Adrenal gland (tissue), 12 donors: ENCODE measurements around the gene GRB14. TPM values are rescaled to one million over a fixed set of nuclear protein-coding genes. Genes with fewer than 3 reads are reported as not detected.

ENCODE experiments used
- DNase-seq, 7 donors: peaks; one replicate each; pipeline ENCODE4 v3.0.0-alpha.2; 2019 to 2020
- H3K27ac ChIP-seq, 5 donors: fragments of 200-600 bp; sonication (generic) in 4 of 5; 1 replicate in 3 of 5; 2 replicates in 2 of 5; pipeline versions ENCODE4 v1.5.1 to v1.8.0; 2016 to 2020; ENCODE audit warnings: mild to moderate bottlenecking in 1 of 5
- H3K27me3 ChIP-seq: fragments of 200-600 bp; 2 replicates; pipeline ENCODE4 v1.8.0; 2021
- H3K36me3 ChIP-seq, 2 donors: fragments of 200-600 bp; replicated peaks in 1 of 2; 1 replicate in 1 of 2; 2 replicates in 1 of 2; pipeline versions ENCODE4 v1.5.1 to v1.8.0; 2018 to 2022
- H3K4me1 ChIP-seq, 2 donors: fragments of 200-600 bp; replicated peaks in 1 of 2; 1 replicate in 1 of 2; 2 replicates in 1 of 2; pipeline versions ENCODE4 v1.5.1 to v1.8.0; 2018 to 2021
- H3K4me3 ChIP-seq, 4 donors: fragments of 200-600 bp; sonication (generic) in 3 of 4; one replicate each; pipeline ENCODE4 v1.5.1; 2016 to 2018
- H3K9me3 ChIP-seq, 3 donors: fragments of 200-600 bp; sonication (generic) in 1 of 3; replicated peaks in 1 of 3; 1 replicate in 2 of 3; 2 replicates in 1 of 3; pipeline versions ENCODE4 v1.5.1 to v1.8.0; 2016 to 2021
- POLR2A ChIP-seq, 2 donors: fragments of 450-650 bp; IDR thresholded peaks; one replicate each; pipeline ENCODE4 v1.6.1; 2017; ENCODE audit warnings: antibody characterized with exemption in 2 of 2, mild to moderate bottlenecking in 2 of 2, moderate library complexity in 1 of 2
- WGBS, 4 donors: extraction: QIAGEN DNeasy Blood & Tissue Kit in 2 of 4; methylation state at CpG; one replicate each; pipeline versions ENCODE4 v1.1.5 to v1.1.7; 2013 to 2017; 5-methylcytosine and 5-hydroxymethylcytosine counted together
- intact Hi-C, 2 donors: fragments of 100-400 bp; cut with DNase I; formaldehyde crosslinking; loops; one replicate each; pipeline versions ENCODE4 v1.14.1 to v1.15.0; 2022 to 2023
- polyA plus RNA-seq, 3 donors: library from polyadenylated mRNA; stranded (reverse); fragments of 200-250 nt in 2 of 3; fragments of 350-450 nt in 1 of 3; fragmentation: Illumina TruSeq in 1 of 3; extraction: RNeasy Lipid Tissue Mini Kit (QIAGEN cat#74804) in 1 of 3; gene quantifications; one replicate each; pipeline ENCODE4 v1.2.3, GENCODE V29; 2013 to 2014
- total RNA-seq, 9 donors: library from RNA; depleted of rRNA in 4 of 9; stranded (reverse); fragments of >200 nt in 4 of 9; fragments of 120-200 nt in 1 of 9; fragmentation: NEBNext Ultra II Directional in 1 of 9; extraction: Animal tissue kit (Norgen Biotek cat#: 25700) in 1 of 9; gene quantifications; one replicate each; pipeline versions ENCODE4 v1.1.0 to v1.2.4, GENCODE V29; 2013 to 2023
- TF ChIP-seq, protein P1 (sequence below), 6 experiments: fragments of 450-650 bp in 4 of 6; fragments of 200-600 bp in 2 of 6; sonication (generic) in 1 of 6; IDR thresholded peaks; 1 replicate in 5 of 6; 2 replicates in 1 of 6; pipeline versions ENCODE4 v1.5.1 to v1.8.0; 2016 to 2021; ENCODE audit warnings: antibody characterized with exemption in 6 of 6, mild to moderate bottlenecking in 2 of 6, moderate library complexity in 1 of 6
- donor health status: healthy with polysubstance abuse.
- donor health status: Bipolar disorder and iron deficiency.
- donor health status: DM: yes; HTN: yes; CAD: no.
- donor health status: DM: no; HTN: no; CAD: no.
- donor health status: DM: no; HTN: no; CAD: no.
- donor health status: DM: yes; HTN: yes; CAD: no.

Gene GRB14
- total and polyA plus RNA-seq, 12 donors, result 4.8 to 280 (median 40.7) TPM

DNA sequence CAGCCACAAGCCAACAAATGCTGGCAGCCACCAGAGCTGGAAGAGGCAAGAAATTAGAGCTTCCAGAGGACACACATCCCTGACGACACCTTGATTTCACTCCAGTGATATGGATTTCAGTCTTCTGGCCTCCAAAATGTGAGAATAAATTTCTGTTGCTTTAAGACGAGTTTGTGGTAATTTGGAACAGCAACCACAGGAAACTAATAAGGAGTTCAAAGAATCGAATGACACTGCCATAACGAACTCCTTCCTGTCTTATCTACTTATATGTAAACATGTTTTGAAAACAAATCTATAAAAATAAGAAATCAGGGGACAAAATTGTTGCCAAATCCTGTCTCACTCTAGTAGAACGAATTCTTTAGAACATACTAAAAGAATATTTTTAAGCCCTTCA is 75.8 kb downstream of the GRB14 start:
- WGBS, 4 donors, result 79 to 88% (median 81%) methylated on average over 5 of the region's 5 CpGs
- no peak for DNase-seq
- intact Hi-C loops, result no loop called here
- Histone ChIP-seq H3K27ac (no peak overlapping the region), H3K4me3 (no peak overlapping the region), H3K36me3 (no peaks in the 10 kb centered on the region), H3K4me1 (peaks cover 10 to 13% of the 10 kb centered on the region in 2 donors), H3K9me3 (no peaks in the 10 kb centered on the region), H3K27me3 (no peaks in the 10 kb centered on the region)
- TF ChIP-seq POLR2A (IDR thresholded peaks at IDR 0.05), result no peak
- TF ChIP-seq, protein P1, sequence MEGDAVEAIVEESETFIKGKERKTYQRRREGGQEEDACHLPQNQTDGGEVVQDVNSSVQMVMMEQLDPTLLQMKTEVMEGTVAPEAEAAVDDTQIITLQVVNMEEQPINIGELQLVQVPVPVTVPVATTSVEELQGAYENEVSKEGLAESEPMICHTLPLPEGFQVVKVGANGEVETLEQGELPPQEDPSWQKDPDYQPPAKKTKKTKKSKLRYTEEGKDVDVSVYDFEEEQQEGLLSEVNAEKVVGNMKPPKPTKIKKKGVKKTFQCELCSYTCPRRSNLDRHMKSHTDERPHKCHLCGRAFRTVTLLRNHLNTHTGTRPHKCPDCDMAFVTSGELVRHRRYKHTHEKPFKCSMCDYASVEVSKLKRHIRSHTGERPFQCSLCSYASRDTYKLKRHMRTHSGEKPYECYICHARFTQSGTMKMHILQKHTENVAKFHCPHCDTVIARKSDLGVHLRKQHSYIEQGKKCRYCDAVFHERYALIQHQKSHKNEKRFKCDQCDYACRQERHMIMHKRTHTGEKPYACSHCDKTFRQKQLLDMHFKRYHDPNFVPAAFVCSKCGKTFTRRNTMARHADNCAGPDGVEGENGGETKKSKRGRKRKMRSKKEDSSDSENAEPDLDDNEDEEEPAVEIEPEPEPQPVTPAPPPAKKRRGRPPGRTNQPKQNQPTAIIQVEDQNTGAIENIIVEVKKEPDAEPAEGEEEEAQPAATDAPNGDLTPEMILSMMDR (IDR thresholded peaks at IDR 0.05), result no peak

DNA sequence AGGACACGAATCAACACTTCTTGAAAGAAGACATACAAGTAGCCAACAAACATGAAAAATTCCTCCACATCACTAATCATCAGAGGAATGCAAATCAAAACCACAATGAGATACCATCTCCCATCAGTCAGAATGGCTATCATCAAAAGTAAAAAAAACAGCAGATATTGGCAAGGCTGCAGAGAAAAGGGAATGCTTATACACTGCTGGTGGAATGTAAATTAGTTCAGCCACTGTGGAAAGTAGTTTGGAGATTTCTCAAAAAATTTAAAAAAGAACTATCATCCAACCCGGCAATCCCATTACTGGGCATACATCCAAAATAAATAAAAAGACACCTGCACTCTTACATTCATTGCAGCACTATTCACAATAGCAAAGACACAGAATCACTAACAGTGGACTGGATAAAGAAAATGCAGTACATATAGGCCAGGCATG is 78.7 kb downstream of the GRB14 start:
- intact Hi-C loops, result no loop called here
- Histone ChIP-seq H3K36me3 (no peaks in the 10 kb centered on the region), H3K27me3 (no peaks in the 10 kb centered on the region), H3K4me3 (no peak overlapping the region), H3K4me1 (peaks cover 10 to 13% of the 10 kb centered on the region in 2 donors), H3K27ac (no peak overlapping the region), H3K9me3 (no peaks in the 10 kb centered on the region)
- 16 to 22% (median 20%) methylated on average over 2 of the region's 2 CpGs for WGBS, 4 donors
- no peak for TF ChIP-seq POLR2A (IDR thresholded peaks at IDR 0.05)
- TF ChIP-seq, protein P1 (IDR thresholded peaks at IDR 0.05), result no peak
- no peak for DNase-seq

DNA sequence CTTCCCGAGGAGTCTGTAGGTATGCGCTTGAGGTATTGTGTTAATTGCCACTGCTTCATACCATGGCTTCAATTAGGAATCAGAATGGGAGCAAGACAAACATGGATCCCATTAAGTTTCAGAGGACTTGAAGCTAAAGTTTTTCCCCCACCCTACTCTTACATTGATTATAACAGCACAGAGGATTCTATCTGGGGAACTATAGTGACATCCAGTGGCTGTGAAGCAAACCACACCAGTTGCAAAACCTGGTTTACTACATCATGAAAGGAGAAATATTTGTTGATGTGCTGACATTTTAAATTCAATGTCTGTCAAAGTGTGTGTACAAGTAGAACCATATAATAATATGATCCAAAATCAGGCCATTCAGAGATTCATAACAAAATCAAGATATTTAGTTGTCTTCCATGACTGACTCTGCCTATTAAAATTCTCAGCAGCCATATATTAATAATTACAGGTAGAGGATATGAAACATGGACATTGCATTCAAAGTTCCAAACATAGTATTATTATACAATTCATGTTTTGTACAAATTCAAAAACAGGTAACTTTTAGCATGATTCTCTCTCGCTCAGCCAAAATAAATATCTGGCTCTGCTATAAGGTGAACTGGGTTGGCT is 82.9 kb downstream of the GRB14 start:
- Histone ChIP-seq H3K27ac (no peak overlapping the region), H3K4me3 (no peak overlapping the region), H3K4me1 (peaks cover 12 to 19% of the 10 kb centered on the region in 2 donors), H3K36me3 (no peaks in the 10 kb centered on the region), H3K27me3 (no peaks in the 10 kb centered on the region), H3K9me3 (no peaks in the 10 kb centered on the region)
- intact Hi-C loops, result no loop called here
- 83 to 90% (median 88%) methylated on average over 3 of the region's 3 CpGs for WGBS, 4 donors
- TF ChIP-seq, protein P1 (IDR thresholded peaks at IDR 0.05), result peak; percentile 16 to 63 (median 52)
- TF ChIP-seq POLR2A (IDR thresholded peaks at IDR 0.05), result no peak
- peak in 1 of 7 donors; percentile 17 for DNase-seq

DNA sequence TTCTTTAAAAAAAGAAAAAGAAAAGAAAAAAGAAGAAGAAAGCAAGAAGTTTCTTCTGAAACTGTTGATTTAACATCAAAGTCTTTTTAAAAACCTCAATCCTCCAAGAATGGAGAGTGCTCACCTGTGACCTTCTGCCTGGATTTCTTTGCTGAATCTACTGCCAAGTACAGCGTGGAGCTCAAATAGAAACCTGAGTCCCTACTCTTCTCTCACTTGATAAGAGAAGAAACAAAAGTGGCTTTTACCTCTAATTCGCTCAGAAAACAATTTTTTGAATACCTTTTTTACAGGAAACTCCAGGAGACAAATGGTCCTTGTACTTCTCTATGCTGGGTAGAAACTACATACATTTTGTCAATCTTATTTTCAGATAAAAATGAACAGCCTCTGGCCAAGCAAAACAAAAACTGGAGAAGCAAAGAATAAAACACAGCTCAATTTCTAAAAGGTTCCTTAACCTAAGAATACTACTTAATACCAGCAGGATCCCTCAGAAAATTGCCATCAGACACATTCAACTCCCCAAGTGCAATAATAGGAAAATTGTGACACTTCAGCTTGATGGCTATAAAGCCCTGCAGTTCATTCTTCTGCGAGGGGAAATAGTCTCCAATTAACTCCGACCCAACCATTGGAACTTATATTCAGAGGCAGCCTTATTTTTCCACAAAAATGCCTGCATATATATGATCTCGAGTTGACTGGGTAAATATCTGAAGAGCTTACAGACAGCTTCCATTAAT is 85.8 kb downstream of the GRB14 start:
- Histone ChIP-seq H3K36me3 (no peaks in the 10 kb centered on the region), H3K4me3 (no peak overlapping the region), H3K27me3 (no peaks in the 10 kb centered on the region), H3K27ac (no peak overlapping the region), H3K4me1 (peaks cover 0 to 9% of the 10 kb centered on the region in 2 donors), H3K9me3 (no peaks in the 10 kb centered on the region)
- intact Hi-C loops, result no loop called here
- DNase-seq, result no peak
- TF ChIP-seq, protein P1 (IDR thresholded peaks at IDR 0.05), result no peak
- TF ChIP-seq POLR2A (IDR thresholded peaks at IDR 0.05), result no peak
- WGBS, 4 donors, result 40 to 61% (median 54%) methylated on average over 5 of the region's 5 CpGs
